K562 (cell line): ENCODE results near the gene NTF4. TPM values are rescaled to one million over a fixed set of nuclear protein-coding genes. Genes with fewer than 3 reads are reported as not detected.

Source experiments
- DPF2 ChIP-seq: fragments of 450-650 bp; IDR thresholded peaks from 2 replicates; pipeline ENCODE4 v1.6.1; 2016
- GATAD2A ChIP-seq: fragments of 450-650 bp; IDR thresholded peaks from 2 replicates; pipeline ENCODE4 v1.6.1; 2017
- HCFC1 ChIP-seq: IDR thresholded peaks from 2 replicates; pipeline ENCODE4 v1.6.1; 2012; ENCODE audit warnings: low read depth, low read length, improper control_type of control experiment
- MXD1 ChIP-seq: fragments of 250-450 bp; sonication (Bioruptor Pico); IDR thresholded peaks from 2 replicates; pipeline ENCODE4 v1.8.0; 2021; ENCODE audit warnings: borderline replicate concordance, mild to moderate bottlenecking, moderate library complexity; ENCODE audit not compliant: poor library complexity, severe bottlenecking
- PHTF2 ChIP-seq: fragments of 250-450 bp; sonication (Bioruptor Pico); IDR thresholded peaks from 2 replicates; pipeline ENCODE4 v1.5.0; 2021; ENCODE audit warnings: mild to moderate bottlenecking
- RBM15 ChIP-seq: fragments of 200-400 bp; formaldehyde crosslinking; IDR thresholded peaks from 2 replicates; pipeline ENCODE4 v1.6.1; 2018; ENCODE audit warnings: mild to moderate bottlenecking, low read length, moderate library complexity; ENCODE audit not compliant: insufficient read depth
- RBM25 ChIP-seq: fragments of 200-400 bp; formaldehyde crosslinking; IDR thresholded peaks from 2 replicates; pipeline ENCODE4 v1.6.1; 2018; ENCODE audit warnings: low read length, low read depth, moderate library complexity; ENCODE audit not compliant: severe bottlenecking
- RCOR1 ChIP-seq, 2 experiments: IDR thresholded peaks; 2 replicates each; pipeline ENCODE4 v1.6.1; 2012; ENCODE audit warnings: low read depth in 2 of 2, low read length in 2 of 2, borderline replicate concordance in 1 of 2, improper control_type of control experiment in 1 of 2
- TRIM24 ChIP-seq, 2 experiments: fragments of 450-650 bp; IDR thresholded peaks; 2 replicates each; pipeline ENCODE4 v1.6.1; 2016
- TRIM25 ChIP-seq: fragments of 450-650 bp; IDR thresholded peaks from 2 replicates; pipeline ENCODE4 v1.7.0; 2016; ENCODE audit warnings: borderline replicate concordance
- ZFP36 ChIP-seq: fragments of 150-350 bp; IDR thresholded peaks from 2 replicates; pipeline ENCODE4 v1.6.1; 2018; ENCODE audit warnings: low read length, low read depth; ENCODE audit not compliant: partially characterized antibody
- ZNF174 ChIP-seq: fragments of 250-450 bp; sonication (Bioruptor Pico); IDR thresholded peaks from 2 replicates; pipeline ENCODE4 v1.4.0; 2020; ENCODE audit warnings: mild to moderate bottlenecking
- ZNF316 ChIP-seq: fragments of 450-650 bp; IDR thresholded peaks from 2 replicates; pipeline ENCODE4 v1.6.1; 2016
- polyA plus RNA-seq, 8 experiments: library from polyadenylated mRNA; depleted of rRNA in 4 of 8; stranded (reverse) in 5 of 8; unstranded in 3 of 8; fragments of >200 nt; fragmentation: Nextera tagmentation in 2 of 8; fragmentation: Illumina TruSeq in 1 of 8; extraction: Ambion mirVana in 2 of 8; extraction: Trizol in 1 of 8; gene quantifications; 2 replicates each; pipeline versions ENCODE4 v1.2.1 to v1.2.3, GENCODE V29; 2011 to 2014; ENCODE audit warnings: inconsistent platforms in 1 of 8, missing spikeins in 1 of 8
- total RNA-seq, 7 experiments: library from RNA; depleted of rRNA in 6 of 7; stranded (reverse); fragments of >200 nt in 6 of 7; fragmentation: Illumina TruSeq in 2 of 7; extraction: Trizol in 2 of 7; gene quantifications; 2 replicates each; pipeline versions ENCODE4 v1.2.1 to v1.2.3, GENCODE V29; 2011 to 2021; ENCODE audit warnings: low replicate concordance in 1 of 7
- TF ChIP-seq, protein P1 (sequence below): fragments of 450-650 bp; IDR thresholded peaks from 2 replicates; pipeline ENCODE4 v1.6.1; 2016; ENCODE audit warnings: missing biosample characterization, missing genetic modification characterization
- TF ChIP-seq, protein P2 (sequence below): sonication (generic); formaldehyde crosslinking; IDR thresholded peaks from 2 replicates; pipeline ENCODE4 v1.8.0; 2022; ENCODE audit warnings: mild to moderate bottlenecking, missing genetic modification reagents, borderline replicate concordance
- TF ChIP-seq, protein P3 (sequence below): fragments of 250-450 bp; sonication (Bioruptor Pico); IDR thresholded peaks from 2 replicates; pipeline ENCODE4 v1.4.0; 2020; ENCODE audit warnings: mild to moderate bottlenecking, moderate library complexity
- TF ChIP-seq, protein P4 (sequence below): conservative IDR thresholded peaks from 2 replicates; pipeline ENCODE4 v1.6.1; 2011; ENCODE audit warnings: low read depth, mild to moderate bottlenecking, low read length; ENCODE audit not compliant: control insufficient read depth

NTF4 gene
- total and polyA plus RNA-seq, 9 of the 15 experiments (the other 6 are each of a cell fraction or from before 2014, with no cell fraction given), result not detected

DNA sequence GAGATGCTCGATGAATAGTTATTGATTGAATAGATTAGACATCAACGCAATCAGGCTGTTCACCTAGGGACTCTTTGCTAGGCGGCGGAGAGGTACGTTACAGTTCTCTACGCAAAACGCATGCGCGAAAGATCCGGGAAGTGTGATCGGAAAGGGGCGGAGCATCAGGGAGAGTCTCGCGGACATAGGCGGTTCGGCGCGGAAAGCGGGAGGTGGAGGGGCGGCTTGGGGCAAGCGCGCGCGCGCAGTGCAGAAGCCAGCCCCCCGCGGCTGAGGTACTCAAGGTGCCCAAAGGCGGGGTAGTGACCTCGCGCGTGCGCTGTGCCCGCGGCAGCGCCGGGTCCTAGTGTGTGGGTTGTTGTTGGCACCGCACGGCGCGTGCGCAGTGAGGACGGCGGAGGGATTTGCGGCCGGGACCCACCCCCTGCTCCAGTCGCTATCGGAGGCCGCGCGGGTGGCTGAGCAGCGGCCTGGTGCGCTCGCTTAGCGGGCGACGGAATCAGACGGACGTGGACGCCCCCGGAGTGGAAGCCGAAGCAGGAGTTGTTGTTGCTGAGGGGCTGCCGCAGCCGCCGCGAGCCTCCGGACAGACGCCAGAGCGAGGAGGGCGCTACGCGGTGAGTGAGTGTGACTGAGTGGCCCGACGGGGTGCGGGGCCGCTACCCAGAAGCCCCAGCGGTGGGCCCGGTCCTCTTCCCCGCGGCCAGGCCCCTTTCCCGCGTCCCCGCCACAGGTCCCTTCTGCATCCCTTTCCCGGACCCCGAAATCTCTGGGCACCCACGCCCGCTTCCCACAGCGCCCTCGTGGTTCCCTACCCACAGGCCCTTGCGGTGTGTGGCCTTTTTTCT, 20.6 kb upstream of the NTF4 start, which contains the start of gene SNRNP70 (continued):
- TF ChIP-seq GATAD2A (peak; percentile 95), ZNF174 (CRISPR knock-in tag) (no peak), RBM25 (peak; percentile 42), HCFC1 (peak; percentile 33), RBM15 (no peak), RCOR1 (IDR thresholded peaks at IDR 0.05; ENCODE audit: borderline replicate concordance in 1 of 2, low read depth in 2 of 2, low read length in 2 of 2) (0 out of 4 replicates have a peak, but pooled peaks of 1 of the 2 experiments have one; percentile 34), TRIM25 (no peak), MXD1 (CRISPR knock-in tag) (no peak), PHTF2 (CRISPR knock-in tag) (no peak), DPF2 (peak; percentile 52; the same call in 1 of the 2 replicates), ZNF316 (peak; percentile 33; the same call in 1 of the 2 replicates), ZFP36 (no peak), TRIM24 (IDR thresholded peaks at IDR 0.05) (no peak)
- TF ChIP-seq, protein P1, sequence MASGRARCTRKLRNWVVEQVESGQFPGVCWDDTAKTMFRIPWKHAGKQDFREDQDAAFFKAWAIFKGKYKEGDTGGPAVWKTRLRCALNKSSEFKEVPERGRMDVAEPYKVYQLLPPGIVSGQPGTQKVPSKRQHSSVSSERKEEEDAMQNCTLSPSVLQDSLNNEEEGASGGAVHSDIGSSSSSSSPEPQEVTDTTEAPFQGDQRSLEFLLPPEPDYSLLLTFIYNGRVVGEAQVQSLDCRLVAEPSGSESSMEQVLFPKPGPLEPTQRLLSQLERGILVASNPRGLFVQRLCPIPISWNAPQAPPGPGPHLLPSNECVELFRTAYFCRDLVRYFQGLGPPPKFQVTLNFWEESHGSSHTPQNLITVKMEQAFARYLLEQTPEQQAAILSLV (tag), result no peak
- TF ChIP-seq, protein P2, sequence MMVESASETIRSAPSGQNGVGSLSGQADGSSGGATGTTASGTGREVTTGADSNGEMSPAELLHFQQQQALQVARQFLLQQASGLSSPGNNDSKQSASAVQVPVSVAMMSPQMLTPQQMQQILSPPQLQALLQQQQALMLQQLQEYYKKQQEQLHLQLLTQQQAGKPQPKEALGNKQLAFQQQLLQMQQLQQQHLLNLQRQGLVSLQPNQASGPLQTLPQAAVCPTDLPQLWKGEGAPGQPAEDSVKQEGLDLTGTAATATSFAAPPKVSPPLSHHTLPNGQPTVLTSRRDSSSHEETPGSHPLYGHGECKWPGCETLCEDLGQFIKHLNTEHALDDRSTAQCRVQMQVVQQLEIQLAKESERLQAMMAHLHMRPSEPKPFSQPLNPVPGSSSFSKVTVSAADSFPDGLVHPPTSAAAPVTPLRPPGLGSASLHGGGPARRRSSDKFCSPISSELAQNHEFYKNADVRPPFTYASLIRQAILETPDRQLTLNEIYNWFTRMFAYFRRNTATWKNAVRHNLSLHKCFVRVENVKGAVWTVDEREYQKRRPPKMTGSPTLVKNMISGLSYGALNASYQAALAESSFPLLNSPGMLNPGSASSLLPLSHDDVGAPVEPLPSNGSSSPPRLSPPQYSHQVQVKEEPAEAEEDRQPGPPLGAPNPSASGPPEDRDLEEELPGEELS (CRISPR knock-in tag), result 0 out of 2 replicates have a peak, but pooled peaks have one; percentile 63
- TF ChIP-seq, protein P3, sequence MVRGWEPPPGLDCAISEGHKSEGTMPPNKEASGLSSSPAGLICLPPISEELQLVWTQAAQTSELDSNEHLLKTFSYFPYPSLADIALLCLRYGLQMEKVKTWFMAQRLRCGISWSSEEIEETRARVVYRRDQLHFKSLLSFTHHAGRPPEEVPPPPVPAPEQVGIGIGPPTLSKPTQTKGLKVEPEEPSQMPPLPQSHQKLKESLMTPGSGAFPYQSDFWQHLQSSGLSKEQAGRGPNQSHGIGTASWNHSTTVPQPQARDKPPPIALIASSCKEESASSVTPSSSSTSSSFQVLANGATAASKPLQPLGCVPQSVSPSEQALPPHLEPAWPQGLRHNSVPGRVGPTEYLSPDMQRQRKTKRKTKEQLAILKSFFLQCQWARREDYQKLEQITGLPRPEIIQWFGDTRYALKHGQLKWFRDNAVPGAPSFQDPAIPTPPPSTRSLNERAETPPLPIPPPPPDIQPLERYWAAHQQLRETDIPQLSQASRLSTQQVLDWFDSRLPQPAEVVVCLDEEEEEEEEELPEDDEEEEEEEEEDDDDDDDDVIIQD (CRISPR knock-in tag), result 0 out of 2 replicates have a peak, but pooled peaks have one; percentile 41
- TF ChIP-seq, protein P4, sequence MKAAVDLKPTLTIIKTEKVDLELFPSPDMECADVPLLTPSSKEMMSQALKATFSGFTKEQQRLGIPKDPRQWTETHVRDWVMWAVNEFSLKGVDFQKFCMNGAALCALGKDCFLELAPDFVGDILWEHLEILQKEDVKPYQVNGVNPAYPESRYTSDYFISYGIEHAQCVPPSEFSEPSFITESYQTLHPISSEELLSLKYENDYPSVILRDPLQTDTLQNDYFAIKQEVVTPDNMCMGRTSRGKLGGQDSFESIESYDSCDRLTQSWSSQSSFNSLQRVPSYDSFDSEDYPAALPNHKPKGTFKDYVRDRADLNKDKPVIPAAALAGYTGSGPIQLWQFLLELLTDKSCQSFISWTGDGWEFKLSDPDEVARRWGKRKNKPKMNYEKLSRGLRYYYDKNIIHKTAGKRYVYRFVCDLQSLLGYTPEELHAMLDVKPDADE, result no peak; the same call in 1 of the 2 replicates
